ENCODE results near the gene PRAC1.

DNA sequence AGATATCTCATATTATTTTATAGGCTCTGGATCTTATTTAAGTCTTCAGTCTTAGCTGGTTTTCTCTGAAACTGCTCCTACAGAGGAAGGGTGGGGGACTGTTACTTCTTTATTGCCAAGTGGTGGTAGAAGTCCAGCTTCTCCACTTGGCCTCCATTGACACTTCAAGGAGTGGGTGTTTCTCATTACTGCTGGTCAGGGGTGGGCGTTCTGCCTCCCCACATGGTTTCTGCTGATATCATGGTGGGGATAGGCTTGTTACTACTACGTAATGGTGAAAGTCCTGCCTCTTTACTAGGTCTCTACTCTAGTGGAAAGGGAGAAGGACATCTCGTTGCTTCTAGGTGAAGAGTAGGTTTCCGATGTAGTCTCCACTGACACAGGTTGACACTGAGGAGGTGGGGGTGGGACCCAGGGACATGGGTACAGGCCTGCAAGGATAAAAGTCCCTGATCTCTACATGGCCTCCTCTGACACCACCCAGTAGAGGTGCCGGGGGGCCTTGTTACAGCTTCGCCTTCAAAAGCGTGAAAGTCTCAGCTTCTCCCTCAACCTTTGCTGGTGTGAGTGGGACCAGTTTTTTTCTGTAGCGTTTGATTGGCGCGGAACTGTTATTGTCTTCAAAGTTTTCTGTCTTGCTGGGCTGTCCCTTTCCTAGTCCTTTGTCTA is 20.3 kb downstream of the PRAC1 start:
- TF ChIP-seq CTCF (IDR thresholded peaks at IDR 0.05 in 2 of 3, conservative IDR thresholded peaks at IDR 0.05 in 1 of 3; ENCODE audit: control insufficient read depth in 2 of 3, extremely low read depth in 1 of 3, insufficient read depth in 1 of 3, low read depth in 3 of 3, low read length in 3 of 3), result no peak
- TF ChIP-seq ZNF274 (IDR thresholded peaks at IDR 0.05; ENCODE audit: insufficient read depth, insufficient read length), result no peak
- TF ChIP-seq POLR2AphosphoS5 (IDR thresholded peaks at IDR 0.05; ENCODE audit: low read length), result no peak
- TF ChIP-seq TAF1 (IDR thresholded peaks at IDR 0.05; ENCODE audit: borderline replicate concordance, low read depth, low read length), result no peak

Data from GM12878 (cell line).